GM12801 (cell line): Measurements from ENCODE around the gene OIP5.

ENCODE experiments used
- TF ChIP-seq, protein P1 (sequence below): IDR thresholded peaks from one replicate; pipeline ENCODE4 v1.5.1; 2011; ENCODE audit warnings: control low read depth; ENCODE audit not compliant: insufficient read length; ENCODE audit errors: extremely low read depth

The OIP5 gene

DNA sequence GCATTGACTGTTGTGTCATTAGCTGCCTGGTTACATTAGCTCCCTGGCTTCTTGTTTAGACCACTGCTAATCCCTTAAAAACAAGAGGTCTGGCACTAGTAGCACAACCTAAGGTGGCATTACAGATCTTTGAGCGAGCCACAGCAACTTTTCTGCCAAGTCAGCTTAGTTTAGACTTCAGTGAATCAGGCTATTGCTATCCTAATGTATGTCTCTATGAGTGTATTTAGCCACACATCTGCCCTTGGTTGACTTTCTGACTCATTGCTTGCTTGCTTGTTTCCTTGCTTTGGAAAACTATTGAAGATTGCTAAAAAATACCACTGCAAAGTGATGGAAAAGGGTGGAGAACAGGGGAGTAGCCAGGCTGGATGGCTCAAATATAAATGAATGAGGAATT is 51.2 kb downstream of the OIP5 start:
- TF ChIP-seq, protein P1, sequence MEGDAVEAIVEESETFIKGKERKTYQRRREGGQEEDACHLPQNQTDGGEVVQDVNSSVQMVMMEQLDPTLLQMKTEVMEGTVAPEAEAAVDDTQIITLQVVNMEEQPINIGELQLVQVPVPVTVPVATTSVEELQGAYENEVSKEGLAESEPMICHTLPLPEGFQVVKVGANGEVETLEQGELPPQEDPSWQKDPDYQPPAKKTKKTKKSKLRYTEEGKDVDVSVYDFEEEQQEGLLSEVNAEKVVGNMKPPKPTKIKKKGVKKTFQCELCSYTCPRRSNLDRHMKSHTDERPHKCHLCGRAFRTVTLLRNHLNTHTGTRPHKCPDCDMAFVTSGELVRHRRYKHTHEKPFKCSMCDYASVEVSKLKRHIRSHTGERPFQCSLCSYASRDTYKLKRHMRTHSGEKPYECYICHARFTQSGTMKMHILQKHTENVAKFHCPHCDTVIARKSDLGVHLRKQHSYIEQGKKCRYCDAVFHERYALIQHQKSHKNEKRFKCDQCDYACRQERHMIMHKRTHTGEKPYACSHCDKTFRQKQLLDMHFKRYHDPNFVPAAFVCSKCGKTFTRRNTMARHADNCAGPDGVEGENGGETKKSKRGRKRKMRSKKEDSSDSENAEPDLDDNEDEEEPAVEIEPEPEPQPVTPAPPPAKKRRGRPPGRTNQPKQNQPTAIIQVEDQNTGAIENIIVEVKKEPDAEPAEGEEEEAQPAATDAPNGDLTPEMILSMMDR = no peak

DNA sequence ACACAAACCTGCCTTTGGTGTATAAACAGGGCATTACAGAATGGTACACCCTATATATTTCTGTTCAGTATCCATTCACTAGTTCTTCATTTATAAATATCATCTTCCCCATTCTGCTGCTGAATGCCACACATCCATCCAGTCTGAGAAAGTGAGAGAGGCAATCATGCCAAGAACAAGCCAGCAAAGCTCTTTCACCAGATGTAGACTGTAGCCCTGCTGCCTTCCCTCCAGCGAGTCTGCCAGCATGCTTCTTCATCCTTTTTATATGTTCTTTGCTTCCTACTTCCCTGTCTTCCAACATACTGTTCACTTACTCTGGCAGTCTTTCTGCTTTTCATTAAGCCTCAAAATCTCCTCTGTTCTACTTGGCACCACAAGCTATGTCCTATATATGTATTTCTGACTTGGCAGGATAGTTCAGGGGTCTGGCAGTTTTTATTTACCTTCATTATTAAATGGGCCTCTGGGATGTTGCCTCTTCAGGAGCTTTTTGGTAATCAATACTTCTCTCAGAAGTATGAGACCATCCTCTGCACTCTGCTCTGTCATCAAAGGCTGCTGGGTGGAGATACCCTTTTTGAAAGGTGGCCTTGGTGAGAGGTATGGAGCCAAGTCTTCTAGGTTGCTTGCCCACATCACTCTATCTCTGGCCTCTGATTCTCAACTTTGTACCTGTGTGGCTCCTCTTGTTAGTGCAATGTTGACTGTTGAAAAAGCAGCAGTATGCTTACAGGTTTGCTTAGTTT is 52.7 kb downstream of the OIP5 start:
- TF ChIP-seq, protein P1 = no peak

DNA sequence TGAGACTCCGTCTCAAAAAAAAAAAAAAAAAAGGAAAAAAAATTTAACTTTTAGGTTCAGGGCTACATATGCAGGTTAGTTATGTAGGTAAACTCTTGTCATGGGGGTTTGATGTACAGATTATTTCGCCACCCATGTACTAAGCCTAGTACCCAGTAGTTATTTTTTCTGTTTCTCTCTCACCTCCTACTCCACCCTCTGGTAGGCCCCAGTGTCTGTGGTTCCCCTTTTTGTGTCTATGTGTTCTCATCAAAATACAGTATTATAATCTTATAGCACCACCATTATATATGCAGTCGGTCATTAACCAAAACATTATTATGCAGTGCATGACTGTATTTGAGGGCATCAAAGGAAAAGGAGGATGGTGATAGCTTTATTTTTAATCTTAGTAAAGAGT is 54.1 kb downstream of the OIP5 start:
- TF ChIP-seq, protein P1 = no peak

DNA sequence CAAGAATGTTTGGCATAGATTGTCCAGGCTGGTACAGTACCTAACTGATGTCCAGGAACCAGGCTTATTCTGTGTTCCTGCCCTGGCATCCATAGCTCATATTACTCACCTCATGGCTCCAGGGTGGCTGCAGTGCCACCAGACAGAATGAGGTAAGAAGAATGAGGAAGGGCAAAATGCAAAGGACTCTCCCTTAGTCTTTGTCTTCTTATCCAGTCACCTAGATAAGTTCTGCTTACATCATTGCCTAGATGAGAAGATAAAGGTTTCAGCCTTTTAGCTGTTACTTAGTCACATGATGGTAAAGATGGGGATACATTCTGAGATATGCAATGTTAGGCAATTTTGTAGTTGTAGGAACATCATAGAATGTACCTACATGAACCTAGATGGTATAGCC is 55.6 kb downstream of the OIP5 start:
- TF ChIP-seq, protein P1 = no peak

DNA sequence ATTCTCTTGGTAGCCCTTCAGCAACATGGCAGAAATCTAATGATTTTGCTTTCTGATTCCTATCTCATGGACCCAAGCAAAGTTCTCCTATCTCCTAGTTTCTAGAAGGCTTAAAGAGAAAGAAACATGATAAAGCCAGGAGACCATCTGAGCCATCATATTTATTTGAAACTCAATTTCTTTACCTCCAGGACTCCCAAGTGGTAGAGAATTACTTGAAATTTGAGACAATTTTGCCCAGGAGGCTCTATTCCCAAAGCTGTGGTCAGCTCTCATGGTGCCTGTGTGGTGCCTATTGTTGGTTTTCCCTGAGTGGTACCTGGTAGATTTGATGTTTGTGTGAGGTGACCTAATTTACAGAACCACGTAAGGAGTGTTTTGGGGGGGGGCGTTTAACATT is 62.5 kb downstream of the OIP5 start:
- TF ChIP-seq, protein P1 = no peak

DNA sequence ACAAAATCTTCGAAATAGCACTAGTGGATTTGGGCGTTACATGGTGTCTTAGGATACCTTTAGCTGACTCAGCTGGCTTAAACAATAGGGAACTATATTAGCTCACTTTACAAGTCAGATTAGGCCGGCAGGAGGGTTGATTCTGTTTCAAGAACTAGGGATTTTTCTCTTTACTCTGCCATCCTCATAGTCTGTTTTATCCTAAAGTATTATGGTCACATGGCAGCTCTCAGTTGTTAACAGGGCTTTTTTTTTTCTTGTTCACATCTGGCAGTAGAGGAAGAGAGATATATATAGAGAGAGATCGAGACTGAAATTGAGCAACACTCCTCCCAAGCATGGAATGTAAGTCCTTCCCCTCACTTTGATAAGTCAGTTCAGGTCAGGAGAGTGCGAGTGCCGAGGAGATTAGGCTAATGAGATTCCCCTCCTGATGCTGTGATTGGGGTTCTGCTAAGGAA is 68.5 kb downstream of the OIP5 start:
- TF ChIP-seq, protein P1 = no peak

DNA sequence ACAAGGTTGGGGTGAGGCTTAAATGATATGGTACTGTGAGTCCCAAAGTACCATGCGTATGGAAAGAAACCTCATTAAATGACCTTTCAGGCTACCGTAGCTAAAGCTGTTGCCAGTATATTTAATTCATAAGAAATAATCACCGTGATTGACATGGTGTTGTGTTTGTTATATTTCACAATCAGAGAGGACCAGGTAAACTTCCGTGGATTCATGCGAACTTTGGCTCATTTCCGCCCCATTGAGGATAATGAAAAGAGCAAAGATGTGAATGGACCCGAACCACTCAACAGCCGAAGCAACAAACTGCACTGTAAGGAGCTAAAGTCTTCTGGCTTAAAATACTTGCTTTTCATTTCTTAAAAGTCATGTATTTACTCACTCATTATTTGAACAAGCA is 69.8 kb downstream of the OIP5 start:
- TF ChIP-seq, protein P1 = no peak
